BE2C (cell line): ENCODE data around the gene PPIE.
"Not testable (repeated sequence)": the region's sequence is repeated elsewhere in the genome, so short reads cannot be mapped to it uniquely, and the experiment has no call there.

Experiments used
- DNase-seq: peaks from one replicate; pipeline ENCODE4 v3.0.0-alpha.2; 2020
- H3K27me3 ChIP-seq: fragments of 250-450 bp; sonication (Bioruptor Pico); 2 replicates; pipeline ENCODE4 v1.5.1; 2020; ENCODE audit warnings: mild to moderate bottlenecking
- H3K36me3 ChIP-seq: fragments of 250-450 bp; sonication (Bioruptor Pico); 2 replicates; pipeline ENCODE4 v1.5.1; 2020; ENCODE audit warnings: mild to moderate bottlenecking
- H3K4me1 ChIP-seq: fragments of 250-450 bp; sonication (Bioruptor Pico); 2 replicates; pipeline ENCODE4 v1.5.1; 2020
- H3K4me3 ChIP-seq: 2 replicates; pipeline ENCODE4 v1.5.1; 2011; ENCODE audit warnings: low read depth, low read length
- H3K9me3 ChIP-seq: fragments of 250-450 bp; sonication (Bioruptor Pico); 2 replicates; pipeline ENCODE4 v1.5.1; 2020
- TF ChIP-seq, protein P1 (sequence below): IDR thresholded peaks from 2 replicates; pipeline ENCODE4 v1.5.1; 2012; ENCODE audit warnings: mild to moderate bottlenecking, low read depth, low read length

PPIE gene

DNA sequence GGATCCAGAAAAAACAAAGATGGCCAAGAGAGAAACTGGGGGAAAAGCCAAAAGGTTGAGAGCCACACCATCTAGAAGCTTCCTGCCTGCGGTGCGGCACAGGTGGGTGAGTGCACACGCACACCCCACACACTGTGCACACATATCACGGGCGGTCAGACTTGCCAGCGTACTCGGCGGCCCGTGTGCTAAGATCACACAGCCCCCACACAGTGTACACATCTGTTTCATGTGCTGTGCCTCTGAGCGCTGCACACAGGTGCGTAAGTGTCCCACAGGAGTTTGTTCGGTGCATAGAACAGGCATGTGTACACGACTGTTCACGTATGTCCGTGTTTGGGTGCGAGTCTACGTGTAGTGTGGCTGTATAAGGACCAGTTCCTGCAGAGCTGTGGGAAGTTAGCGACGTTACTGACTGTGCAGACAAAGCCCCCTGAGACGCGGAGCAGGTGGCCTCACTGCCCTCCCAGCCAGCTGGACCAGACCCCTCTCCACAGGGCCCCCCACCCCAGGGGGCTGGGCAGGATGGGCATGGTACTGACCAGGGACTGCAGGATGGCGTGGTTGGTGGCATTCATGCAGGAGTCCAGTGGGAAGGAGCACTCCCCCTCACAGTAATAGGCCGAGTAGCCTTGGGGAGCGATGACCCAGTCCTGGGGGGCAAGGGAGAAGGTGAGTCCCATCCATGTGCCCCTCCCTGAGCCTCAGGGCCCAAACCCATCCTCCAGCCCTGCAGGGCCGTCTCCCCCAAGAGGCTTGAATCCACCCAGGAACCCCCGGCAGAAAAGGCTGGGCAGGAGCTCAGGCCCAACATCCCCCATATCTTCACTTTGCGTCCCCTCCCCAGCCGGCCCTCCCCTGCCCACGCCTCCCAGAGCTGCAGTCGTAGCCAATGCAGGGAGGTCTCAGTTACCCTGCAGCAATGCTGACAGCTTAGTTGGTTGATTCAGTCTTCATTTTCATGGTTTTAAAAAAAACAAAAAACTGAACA lies 24.2 kb downstream of the PPIE start:
- Histone ChIP-seq H3K4me1 (no peaks in the 10 kb centered on the region), H3K27me3 (no peaks in the 10 kb centered on the region), H3K36me3 (no peaks in the 10 kb centered on the region), H3K9me3 (no peaks in the 10 kb centered on the region), H3K4me3 (no peak overlapping the region)
- TF ChIP-seq, protein P1, sequence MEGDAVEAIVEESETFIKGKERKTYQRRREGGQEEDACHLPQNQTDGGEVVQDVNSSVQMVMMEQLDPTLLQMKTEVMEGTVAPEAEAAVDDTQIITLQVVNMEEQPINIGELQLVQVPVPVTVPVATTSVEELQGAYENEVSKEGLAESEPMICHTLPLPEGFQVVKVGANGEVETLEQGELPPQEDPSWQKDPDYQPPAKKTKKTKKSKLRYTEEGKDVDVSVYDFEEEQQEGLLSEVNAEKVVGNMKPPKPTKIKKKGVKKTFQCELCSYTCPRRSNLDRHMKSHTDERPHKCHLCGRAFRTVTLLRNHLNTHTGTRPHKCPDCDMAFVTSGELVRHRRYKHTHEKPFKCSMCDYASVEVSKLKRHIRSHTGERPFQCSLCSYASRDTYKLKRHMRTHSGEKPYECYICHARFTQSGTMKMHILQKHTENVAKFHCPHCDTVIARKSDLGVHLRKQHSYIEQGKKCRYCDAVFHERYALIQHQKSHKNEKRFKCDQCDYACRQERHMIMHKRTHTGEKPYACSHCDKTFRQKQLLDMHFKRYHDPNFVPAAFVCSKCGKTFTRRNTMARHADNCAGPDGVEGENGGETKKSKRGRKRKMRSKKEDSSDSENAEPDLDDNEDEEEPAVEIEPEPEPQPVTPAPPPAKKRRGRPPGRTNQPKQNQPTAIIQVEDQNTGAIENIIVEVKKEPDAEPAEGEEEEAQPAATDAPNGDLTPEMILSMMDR: no peak
- DNase-seq: no peak

DNA sequence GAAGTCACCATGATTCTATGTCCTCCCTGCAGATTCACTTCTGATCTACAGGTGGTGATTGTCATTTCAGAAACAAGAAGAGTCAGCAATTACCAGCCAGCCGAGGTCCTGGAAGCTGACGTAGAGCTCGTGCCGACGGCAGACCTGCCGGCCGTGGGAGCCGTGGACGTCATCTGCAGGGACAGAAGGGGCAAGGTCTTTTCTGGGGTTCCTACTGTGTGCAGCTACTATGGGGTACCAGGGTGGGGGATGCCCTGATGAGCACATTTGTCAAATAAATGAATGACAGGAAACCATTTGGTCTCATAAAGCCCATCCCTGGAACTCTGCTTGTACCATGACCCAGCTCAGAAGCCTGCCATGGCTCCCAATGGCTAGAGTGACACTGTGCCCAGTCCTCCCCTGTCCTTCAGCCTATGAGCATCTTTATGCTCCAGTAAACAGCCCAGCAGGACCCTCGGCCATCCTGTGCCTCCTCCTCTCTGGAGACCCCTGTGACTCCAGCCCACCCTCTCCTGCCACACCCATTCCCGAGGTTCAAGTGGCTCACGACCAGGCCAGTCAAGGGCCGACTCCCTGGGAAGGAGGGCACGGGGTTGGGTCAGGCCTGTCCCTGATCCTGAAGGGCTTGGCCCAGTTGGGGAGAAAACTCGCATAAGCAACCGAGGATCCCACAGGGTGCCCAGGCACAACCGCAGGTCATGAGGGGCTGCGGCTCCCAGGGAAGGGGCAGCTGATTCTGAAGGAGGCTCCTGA lies 25.1 kb downstream of the PPIE start:
- DNase-seq, H3K27me3 ChIP-seq, H3K9me3 ChIP-seq, H3K4me3 ChIP-seq, H3K4me1 ChIP-seq, H3K36me3 ChIP-seq: not testable (repeated sequence)

DNA sequence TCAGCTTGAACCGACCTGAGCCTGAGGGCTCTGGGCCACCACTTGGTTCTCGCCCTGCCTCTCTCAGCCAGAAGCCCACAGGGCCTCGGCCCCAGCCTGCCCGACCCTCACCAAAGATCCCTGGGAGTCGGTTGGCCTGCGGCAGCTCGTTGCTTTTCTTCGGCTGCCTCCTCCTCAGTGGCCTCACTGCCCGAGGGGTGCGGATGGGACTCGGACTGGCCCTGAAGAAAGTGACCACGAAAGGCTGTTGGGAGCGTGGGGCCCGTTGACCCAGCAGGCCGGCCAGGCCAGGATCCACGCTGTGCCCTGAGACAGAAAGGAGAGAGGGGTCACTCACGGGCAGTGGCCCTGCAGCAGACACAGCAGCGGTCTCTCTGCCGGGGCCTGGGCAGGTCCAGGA lies 25.8 kb downstream of the PPIE start:
- H3K9me3 ChIP-seq, H3K4me1 ChIP-seq, H3K36me3 ChIP-seq, DNase-seq, H3K4me3 ChIP-seq, H3K27me3 ChIP-seq: not testable (repeated sequence)

DNA sequence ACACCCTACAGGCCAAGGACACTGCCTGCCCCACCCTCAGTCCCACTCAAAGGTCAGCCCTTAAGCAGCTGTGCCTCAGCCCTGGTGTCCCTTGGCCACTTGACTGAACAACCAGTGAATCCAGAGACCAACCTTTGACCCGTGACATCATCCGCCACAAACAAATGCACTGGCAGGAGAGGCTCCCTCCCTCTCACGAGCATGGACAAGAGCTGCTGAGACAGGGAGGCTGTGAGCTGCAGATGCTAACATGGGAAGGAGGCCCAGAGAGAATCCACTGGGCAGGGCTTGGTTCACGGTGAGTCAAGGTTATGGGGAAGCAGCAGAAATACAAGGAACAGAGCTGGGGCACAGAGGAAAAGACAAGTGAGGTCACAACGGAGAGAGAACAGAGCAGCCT lies 27.8 kb downstream of the PPIE start:
- H3K4me1 ChIP-seq, DNase-seq, H3K9me3 ChIP-seq, H3K4me3 ChIP-seq, H3K36me3 ChIP-seq, H3K27me3 ChIP-seq: not testable (repeated sequence)

DNA sequence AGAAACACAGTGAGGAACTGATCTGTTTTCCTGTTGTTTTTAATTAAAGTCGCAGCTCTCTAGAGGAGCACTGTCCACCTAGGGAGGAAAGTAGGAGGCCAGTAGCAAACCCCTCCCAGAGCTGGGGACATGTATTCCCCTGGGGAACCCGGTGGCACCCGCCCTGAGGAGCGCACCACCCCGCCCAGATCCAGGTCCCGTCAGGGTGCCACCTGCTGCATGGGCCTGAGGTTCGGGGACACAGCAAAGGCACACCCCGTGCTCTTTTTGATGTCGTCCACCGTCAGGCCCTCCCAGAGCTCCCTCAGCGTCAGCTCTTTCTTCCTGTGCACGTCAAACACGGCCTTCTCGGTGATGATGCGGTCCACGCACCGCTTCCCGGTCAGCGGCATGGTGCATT lies 30.8 kb downstream of the PPIE start:
- DNase-seq, H3K36me3 ChIP-seq, H3K4me3 ChIP-seq, H3K9me3 ChIP-seq, H3K27me3 ChIP-seq, H3K4me1 ChIP-seq: not testable (repeated sequence)

DNA sequence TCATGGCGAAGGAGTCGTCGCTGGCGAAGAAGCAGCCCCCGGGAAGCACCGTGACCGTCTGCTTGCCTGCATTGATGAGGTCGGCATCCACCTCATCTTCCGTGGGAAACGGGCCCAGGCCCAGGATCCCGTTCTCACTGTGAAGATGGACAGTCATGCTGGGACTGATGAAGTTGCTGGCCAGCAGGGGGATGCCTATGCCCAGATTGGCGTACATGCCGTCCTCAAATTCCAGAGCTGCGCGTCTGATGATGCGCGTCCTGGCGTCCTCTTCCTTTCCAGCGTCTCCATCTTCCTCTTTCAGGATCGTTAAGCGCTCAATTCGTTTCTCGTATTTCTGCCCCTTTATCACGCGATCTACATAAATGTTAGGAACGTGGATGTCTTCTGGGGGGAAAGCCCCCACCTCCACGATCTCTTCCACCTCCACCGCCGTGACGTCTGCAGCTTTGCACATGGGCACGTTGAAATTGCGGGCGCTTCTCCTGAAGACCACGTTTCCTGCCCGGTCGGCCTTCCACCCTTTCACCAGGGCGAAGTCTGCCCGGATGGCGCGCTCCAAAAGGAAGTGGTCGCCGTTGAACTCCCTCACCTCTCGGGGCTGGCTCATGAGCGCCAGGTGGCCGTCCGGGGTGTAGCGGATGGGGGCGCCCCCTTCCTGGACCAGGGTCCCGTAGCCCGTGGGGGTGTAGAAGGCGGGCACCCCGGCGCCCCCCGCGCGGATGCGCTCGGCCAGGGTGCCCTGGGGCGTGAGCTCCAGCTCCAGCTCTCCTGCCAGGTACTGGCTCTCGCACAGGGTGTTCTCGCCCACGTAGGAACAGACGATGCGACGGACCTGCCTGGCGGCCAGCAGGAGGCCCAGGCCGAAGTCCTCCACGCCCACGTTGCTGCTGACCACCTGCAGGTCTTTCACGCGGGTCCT lies 31.7 kb downstream of the PPIE start:
- not testable (repeated sequence) for H3K4me1 ChIP-seq, H3K4me3 ChIP-seq, H3K9me3 ChIP-seq, DNase-seq, H3K27me3 ChIP-seq, H3K36me3 ChIP-seq

DNA sequence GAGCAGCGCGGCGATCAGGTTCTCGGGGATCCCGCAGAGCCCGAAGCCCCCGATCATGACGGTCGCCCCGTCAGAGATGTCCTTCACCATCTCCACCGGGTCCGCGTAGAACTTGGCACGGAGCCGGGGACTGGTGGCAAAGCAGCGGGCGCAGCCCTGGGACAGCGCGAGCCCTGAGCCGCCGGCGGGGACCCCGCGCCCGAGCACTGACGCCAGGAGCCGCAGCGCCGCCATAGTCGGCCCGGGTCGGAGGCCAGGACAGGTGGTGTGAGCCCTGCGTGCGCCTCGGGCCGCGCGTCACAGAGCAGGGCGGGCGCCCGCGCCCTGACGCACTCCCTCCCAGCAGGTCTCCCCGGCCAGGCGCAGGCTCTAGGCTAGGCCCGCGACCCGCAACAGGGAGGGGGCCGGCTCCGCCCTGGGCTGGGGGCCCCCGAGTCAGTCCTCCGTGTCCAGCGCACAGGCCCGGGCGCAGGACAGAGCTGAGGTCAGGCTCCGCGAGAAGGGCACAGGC lies 32.4 kb downstream of the PPIE start, which contains the start of gene OXCT2:
Gene OXCT2 (minus strand): TSS at position 327 of the 511 bp plus-strand sequence. CDS start 93 bp downstream, at position 234.
- not testable (repeated sequence) for H3K36me3 ChIP-seq, H3K9me3 ChIP-seq, DNase-seq, H3K4me1 ChIP-seq, H3K4me3 ChIP-seq, H3K27me3 ChIP-seq

DNA sequence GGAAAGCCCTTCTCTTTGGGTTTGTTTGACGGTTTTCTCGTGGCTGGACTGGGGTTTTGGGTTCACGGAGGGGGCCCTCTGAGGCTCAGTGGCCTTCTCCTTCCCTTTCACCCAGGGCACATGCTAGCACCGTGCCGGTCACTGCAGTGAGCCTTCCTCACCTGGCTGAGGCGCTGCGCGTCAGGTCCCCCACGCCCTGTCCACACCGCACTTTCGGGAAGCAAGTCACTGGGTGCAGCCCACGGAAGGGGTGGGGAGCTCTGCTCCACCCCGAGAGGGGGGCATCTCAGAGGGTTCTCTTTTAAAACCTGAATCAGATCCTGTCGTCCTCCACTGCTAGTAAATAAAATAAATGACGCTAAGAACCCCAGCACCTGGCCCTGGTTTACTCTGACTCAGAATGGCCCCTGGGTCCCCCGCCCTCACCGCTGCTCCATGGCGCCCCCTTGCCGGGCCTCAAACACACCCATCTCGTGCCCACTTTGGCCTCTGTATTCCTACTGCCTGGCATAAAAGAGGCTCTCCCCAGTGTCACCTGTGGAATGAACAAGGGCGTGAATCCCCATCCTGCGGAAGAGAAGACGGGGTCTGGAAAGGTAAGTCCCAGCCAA lies 34.8 kb downstream of the PPIE start:
- not testable (repeated sequence) for H3K27me3 ChIP-seq, H3K4me3 ChIP-seq, DNase-seq, H3K4me1 ChIP-seq, H3K9me3 ChIP-seq, H3K36me3 ChIP-seq

DNA sequence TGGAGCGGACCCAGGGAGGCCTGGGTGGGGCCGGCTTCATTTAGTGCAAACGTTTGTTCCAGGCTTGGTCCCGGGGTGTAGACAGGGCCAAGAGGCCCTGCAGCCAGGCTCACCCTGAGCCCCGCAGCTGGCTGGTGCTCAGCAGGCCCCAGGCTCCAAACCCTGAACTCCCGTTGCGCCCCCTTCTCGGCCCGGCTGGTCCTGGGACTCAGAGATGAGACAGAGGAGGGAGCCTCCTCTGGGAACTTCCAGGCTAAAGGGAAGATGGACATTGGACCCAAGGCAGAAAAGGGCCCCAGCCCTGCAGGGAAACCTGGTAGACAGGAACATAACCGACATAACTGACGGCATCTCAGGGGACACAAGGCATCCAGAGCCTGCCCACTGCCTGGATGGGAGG lies 36.5 kb downstream of the PPIE start:
- H3K36me3 ChIP-seq, H3K27me3 ChIP-seq, H3K4me1 ChIP-seq, H3K4me3 ChIP-seq, DNase-seq, H3K9me3 ChIP-seq: not testable (repeated sequence)

DNA sequence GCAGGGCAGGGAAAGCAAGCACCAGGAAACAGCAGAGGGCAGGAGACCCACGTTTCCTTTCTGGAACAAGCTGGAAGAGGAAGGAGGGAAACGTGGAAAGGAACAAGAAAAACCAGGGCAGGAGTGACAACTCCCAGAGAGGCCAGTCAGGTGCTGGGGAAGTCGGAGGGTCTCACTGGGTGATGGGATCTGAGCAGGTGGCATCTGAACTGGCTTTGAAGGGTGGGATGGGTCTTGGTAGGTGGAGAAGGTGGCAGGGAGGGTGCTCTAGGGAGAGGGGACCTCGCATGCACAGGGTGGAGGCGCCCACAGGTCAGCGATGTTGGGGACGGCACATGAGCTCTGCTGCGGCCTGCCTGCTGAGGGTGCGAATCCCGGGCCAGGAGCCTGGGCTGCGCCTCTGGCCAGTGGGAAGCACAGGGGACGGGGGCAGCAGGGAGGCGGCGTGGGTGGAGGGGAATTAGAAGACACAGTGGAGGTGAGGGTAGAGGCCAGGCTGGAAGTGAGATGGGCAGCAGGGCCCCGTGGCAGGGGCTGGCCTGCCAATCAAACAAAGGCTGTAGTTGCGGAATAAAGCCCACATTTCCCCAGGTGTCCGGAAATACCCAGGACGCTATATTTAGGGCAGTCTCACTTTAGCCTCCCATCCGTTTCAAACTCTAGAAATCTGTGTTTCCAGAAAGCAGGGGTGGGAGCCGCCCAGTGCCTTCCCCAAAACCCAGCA lies 37.2 kb downstream of the PPIE start:
- H3K4me1 ChIP-seq, H3K9me3 ChIP-seq, DNase-seq, H3K36me3 ChIP-seq, H3K27me3 ChIP-seq, H3K4me3 ChIP-seq: not testable (repeated sequence)
